ENCODE results near the gene PHF10. TPM values are rescaled to one million over a fixed set of nuclear protein-coding genes. Genes with fewer than 3 reads are reported as not detected.

PHF10 gene
- total RNA-seq, 2 donors from 2014 or later: 33.0 to 62.0 TPM

GRCh38 chr6:169738204-169738975, 14.1 kb upstream of the PHF10 start:
- H3K4me3 Mint-ChIP-seq: no peak overlapping the region
- ATAC-seq: no peak
- H3K27ac Mint-ChIP-seq: no peak overlapping the region

GRCh38 chr6:169729961-169730360, 5.7 kb upstream of the PHF10 start:
- no peak for DNase-seq (ENCODE audit: low spot score)
- no peaks in the 10 kb centered on the region for H3K36me3 Mint-ChIP-seq
- no peaks in the 10 kb centered on the region for H3K9me3 Mint-ChIP-seq
- ATAC-seq: no peak
- no peak overlapping the region for H3K4me3 Mint-ChIP-seq
- no peak overlapping the region for H3K27ac Mint-ChIP-seq
- peaks cover 0 to 11% of the 10 kb centered on the region in 2 donors for H3K4me1 Mint-ChIP-seq (ENCODE audit: low read depth in 2 of 2)
- peaks cover 17 to 19% of the 10 kb centered on the region in 2 donors for H3K27me3 Mint-ChIP-seq

More at GRCh38 chr6:169738204-169738975, 14.1 kb upstream of the PHF10 start:
- no peak for DNase-seq (ENCODE audit: low spot score)
- no peaks in the 10 kb centered on the region for H3K4me1 Mint-ChIP-seq (ENCODE audit: low read depth in 2 of 2)
- H3K36me3 Mint-ChIP-seq: peaks cover 4% of the 10 kb centered on the region
- no peaks in the 10 kb centered on the region for H3K9me3 Mint-ChIP-seq
- H3K27me3 Mint-ChIP-seq: peaks cover 33 to 35% of the 10 kb centered on the region in 2 donors

GRCh38 chr6:169726963-169727362, 2.7 kb upstream of the PHF10 start:
- H3K27me3 Mint-ChIP-seq: peaks cover 4 to 7% of the 10 kb centered on the region in 2 donors
- H3K27ac Mint-ChIP-seq: no peak overlapping the region
- H3K4me1 Mint-ChIP-seq (ENCODE audit: low read depth in 2 of 2): peaks cover 9 to 23% of the 10 kb centered on the region in 2 donors
- no peaks in the 10 kb centered on the region for H3K36me3 Mint-ChIP-seq
- H3K4me3 Mint-ChIP-seq: no peak overlapping the region
- no peaks in the 10 kb centered on the region for H3K9me3 Mint-ChIP-seq
- no peak for DNase-seq (ENCODE audit: low spot score)
- ATAC-seq: no peak

- no peaks in the 10 kb centered on the region for H3K36me3 Mint-ChIP-seq
- H3K4me1 Mint-ChIP-seq (ENCODE audit: low read depth in 2 of 2): peaks cover 11 to 31% of the 10 kb centered on the region in 2 donors
- no peaks in the 10 kb centered on the region for H3K9me3 Mint-ChIP-seq
- H3K27me3 Mint-ChIP-seq: peaks cover 3 to 6% of the 10 kb centered on the region in 2 donors
- no peak for ATAC-seq
- H3K4me3 Mint-ChIP-seq: peak overlapping the region; percentile 66
- no peak for DNase-seq (ENCODE audit: low spot score)
- peak overlapping the region; percentile 23 to 45 for H3K27ac Mint-ChIP-seq
These were observed 1.7 kb upstream of the PHF10 start for GRCh38 chr6:169726049-169726400.

- DNase-seq (ENCODE audit: low spot score): no peak
- H3K27me3 Mint-ChIP-seq: no peaks in the 10 kb centered on the region
- peak overlapping the region; percentile 23 to 45 for H3K27ac Mint-ChIP-seq
- peaks cover 1% of the 10 kb centered on the region for H3K36me3 Mint-ChIP-seq
- ATAC-seq: no peak
- peak overlapping the region; percentile 66 for H3K4me3 Mint-ChIP-seq
- peaks cover 13 to 34% of the 10 kb centered on the region in 2 donors for H3K4me1 Mint-ChIP-seq (ENCODE audit: low read depth in 2 of 2)
- H3K9me3 Mint-ChIP-seq: no peaks in the 10 kb centered on the region
These were observed 1.1 kb upstream of the PHF10 start for GRCh38 chr6:169725125-169726048.

DNA sequence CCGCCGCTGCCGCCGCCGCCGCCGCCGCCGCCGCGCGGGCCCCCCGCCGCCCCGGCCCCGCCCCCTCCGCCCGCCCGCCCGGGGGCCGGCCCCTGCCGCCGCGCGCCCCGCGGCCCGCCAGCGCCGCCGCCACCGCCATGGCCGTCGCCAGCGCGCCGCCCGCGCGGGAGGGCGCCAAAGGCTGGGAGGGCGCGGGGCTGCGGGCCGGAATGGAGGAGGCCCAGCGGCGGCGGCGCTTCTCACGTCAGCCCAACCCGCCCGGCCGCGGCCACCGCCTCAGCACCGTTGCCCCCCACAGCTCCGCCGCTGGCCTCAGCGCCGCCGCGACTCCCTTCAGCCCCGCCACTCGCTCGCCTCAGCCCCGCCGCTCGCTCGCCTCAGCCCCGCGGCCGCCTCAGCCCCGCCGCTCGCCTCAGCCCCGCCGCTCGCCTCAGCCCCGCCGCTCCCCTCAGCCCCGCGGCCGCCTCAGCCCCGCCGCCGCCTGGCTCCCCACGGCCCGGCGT, 258 bp downstream of the PHF10 start:
- Mint-ChIP-seq H3K27me3 (no peaks in the 10 kb centered on the region), H3K4me3 (no peak overlapping the region), H3K27ac (no peak overlapping the region), H3K36me3 (peaks cover 4% of the 10 kb centered on the region), H3K9me3 (no peaks in the 10 kb centered on the region), H3K4me1 (ENCODE audit: low read depth in 2 of 2) (peaks cover 14 to 42% of the 10 kb centered on the region in 2 donors)
- ATAC-seq: peak; percentile 72 to 85
- peak; percentile 62 for DNase-seq (ENCODE audit: low spot score)

DNA sequence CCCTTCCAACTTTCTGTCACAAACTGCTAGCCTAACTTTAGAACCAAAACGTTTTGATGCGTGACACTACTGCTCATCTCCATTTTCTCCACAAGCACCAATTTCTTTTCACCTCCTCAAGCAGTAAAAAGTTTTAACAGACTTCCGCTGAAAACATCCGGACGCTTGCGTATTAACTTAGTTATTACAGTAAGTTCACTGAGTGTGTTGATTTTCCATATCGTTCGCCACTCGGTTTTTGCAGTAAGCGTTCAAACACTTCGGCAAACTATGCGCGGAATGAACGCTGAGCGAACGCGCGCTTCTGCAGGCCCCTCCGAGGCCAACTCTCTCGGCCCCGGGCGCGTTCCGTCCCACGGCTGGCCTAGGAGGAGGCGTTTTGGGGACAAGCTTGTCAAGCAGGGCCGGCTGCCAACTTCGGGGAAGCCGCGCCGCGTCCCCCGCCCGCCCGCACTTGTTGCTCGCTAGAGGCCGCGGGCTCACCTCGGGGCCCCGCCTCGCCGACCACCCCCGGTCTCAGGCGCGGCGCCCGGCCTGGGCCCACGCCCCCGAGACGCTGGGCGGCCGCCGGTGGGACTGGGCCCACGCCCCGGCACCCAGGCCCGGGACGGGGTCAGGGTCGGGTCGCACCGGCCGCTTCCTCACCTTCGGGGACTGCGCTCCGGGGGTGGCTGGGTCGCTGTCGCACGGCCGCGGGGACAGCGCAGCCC, 945 bp downstream of the PHF10 start:
- Mint-ChIP-seq H3K27me3 (no peaks in the 10 kb centered on the region), H3K4me3 (peak overlapping the region; percentile 94)
- DNase-seq (ENCODE audit: low spot score): peak; percentile 76

GRCh38 chr6:169722362-169723199, 1.7 kb downstream of the PHF10 start:
- ATAC-seq: peak in 1 of 2 donors; percentile 26
- Mint-ChIP-seq H3K36me3 (peaks cover 4% of the 10 kb centered on the region), H3K4me3 (peak overlapping the region; percentile 94), H3K27ac (peak overlapping the region; percentile 78 to 90), H3K4me1 (ENCODE audit: low read depth in 2 of 2) (peaks cover 14 to 42% of the 10 kb centered on the region in 2 donors), H3K9me3 (no peaks in the 10 kb centered on the region), H3K27me3 (no peaks in the 10 kb centered on the region)
- DNase-seq (ENCODE audit: low spot score): no peak

More for the DNA sequence above, 945 bp downstream of the PHF10 start:
- Mint-ChIP-seq H3K9me3 (no peaks in the 10 kb centered on the region), H3K4me1 (ENCODE audit: low read depth in 2 of 2) (peaks cover 14 to 42% of the 10 kb centered on the region in 2 donors), H3K36me3 (peaks cover 4% of the 10 kb centered on the region), H3K27ac (peak overlapping the region; percentile 78 to 90)
- peak; percentile 59 to 72 for ATAC-seq

- no peak overlapping the region for H3K4me3 Mint-ChIP-seq
- DNase-seq (ENCODE audit: low spot score): no peak
These were observed 4.0 kb downstream of the PHF10 start for GRCh38 chr6:169720207-169720855.

DNA sequence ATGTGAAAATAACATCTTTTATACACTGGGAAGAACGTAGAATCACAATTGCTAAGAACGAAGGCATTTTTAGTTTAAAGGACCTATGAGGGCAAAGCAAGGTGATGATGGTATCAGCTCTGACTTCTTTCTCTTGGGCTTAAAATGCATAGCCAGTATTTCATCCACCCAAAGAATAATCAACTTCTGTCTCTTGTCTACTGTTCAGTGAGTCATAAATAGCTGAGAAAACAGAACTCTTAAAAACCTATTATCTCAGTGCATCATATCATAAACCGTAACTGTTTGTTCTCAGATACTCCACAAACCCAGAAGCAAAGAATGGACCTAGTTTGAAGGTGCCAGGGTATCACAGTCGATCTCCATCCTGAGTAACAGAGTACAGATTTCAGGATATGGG, 5.2 kb downstream of the PHF10 start:
- Mint-ChIP-seq H3K9me3 (no peaks in the 10 kb centered on the region), H3K36me3 (peaks cover 15% of the 10 kb centered on the region), H3K4me1 (ENCODE audit: low read depth in 2 of 2) (peaks cover 14 to 32% of the 10 kb centered on the region in 2 donors), H3K27me3 (no peaks in the 10 kb centered on the region), H3K27ac (no peak overlapping the region), H3K4me3 (no peak overlapping the region)
- ATAC-seq (no peak), DNase-seq (ENCODE audit: low spot score) (no peak)

More at GRCh38 chr6:169720207-169720855, 4.0 kb downstream of the PHF10 start:
- no peaks in the 10 kb centered on the region for H3K27me3 Mint-ChIP-seq
- no peak overlapping the region for H3K27ac Mint-ChIP-seq
- peaks cover 14 to 34% of the 10 kb centered on the region in 2 donors for H3K4me1 Mint-ChIP-seq (ENCODE audit: low read depth in 2 of 2)
- H3K36me3 Mint-ChIP-seq: peaks cover 11% of the 10 kb centered on the region
- H3K9me3 Mint-ChIP-seq: no peaks in the 10 kb centered on the region
- ATAC-seq: no peak

GRCh38 chr6:169714595-169714994, 9.7 kb downstream of the PHF10 start:
- ATAC-seq: no peak
- Mint-ChIP-seq H3K4me3 (no peak overlapping the region), H3K27me3 (no peaks in the 10 kb centered on the region), H3K9me3 (no peaks in the 10 kb centered on the region), H3K4me1 (ENCODE audit: low read depth in 2 of 2) (peaks cover 0 to 6% of the 10 kb centered on the region in 2 donors), H3K27ac (no peak overlapping the region), H3K36me3 (peaks cover 20% of the 10 kb centered on the region)
- no peak for DNase-seq (ENCODE audit: low spot score)

GRCh38 chr6:169714178-169714577, 10.1 kb downstream of the PHF10 start:
- DNase-seq (ENCODE audit: low spot score) (no peak), ATAC-seq (no peak)
- Mint-ChIP-seq H3K4me1 (ENCODE audit: low read depth in 2 of 2) (peaks cover 0 to 1% of the 10 kb centered on the region in 2 donors), H3K9me3 (no peaks in the 10 kb centered on the region), H3K36me3 (peaks cover 21% of the 10 kb centered on the region), H3K27me3 (no peaks in the 10 kb centered on the region), H3K4me3 (no peak overlapping the region), H3K27ac (no peak overlapping the region)
